Gastrocnemius medialis (tissue), 4 donors: Measurements from ENCODE around the gene TRIM14. TPM values are rescaled to one million over a fixed set of nuclear protein-coding genes. Genes with fewer than 3 reads are reported as not detected.

Experiments
- ATAC-seq, 2 donors: fragments of 150-250 bp; one replicate each; pipeline ENCODE4 v1.9.1; 2016
- DNase-seq, 2 donors: peaks; one replicate each; pipeline ENCODE4 v3.0.0-alpha.2; 2019
- H3K27ac ChIP-seq, 4 donors: fragments of 200-600 bp; sonication (generic); 1 replicate in 1 of 4; 2 replicates in 3 of 4; pipeline ENCODE4 v1.5.1; 2016 to 2018; ENCODE audit warnings: mild to moderate bottlenecking in 2 of 4, moderate library complexity in 1 of 4
- H3K27me3 ChIP-seq, 3 donors: fragments of 200-600 bp; sonication (generic) in 2 of 3; 1 replicate in 1 of 3; 2 replicates in 2 of 3; pipeline versions ENCODE4 v1.5.1 to v1.6.0; 2016 to 2019; ENCODE audit warnings: mild to moderate bottlenecking in 1 of 3, moderate library complexity in 1 of 3
- H3K36me3 ChIP-seq, 2 donors: fragments of 200-600 bp; sonication (generic) in 1 of 2; one replicate each; pipeline ENCODE4 v1.5.1; 2017 to 2018
- H3K4me1 ChIP-seq, 2 donors: fragments of 200-600 bp; sonication (generic) in 1 of 2; one replicate each; pipeline ENCODE4 v1.5.1; 2016 to 2017; ENCODE audit warnings: mild to moderate bottlenecking in 2 of 2
- H3K4me3 ChIP-seq, 4 donors: fragments of 200-600 bp; sonication (generic) in 3 of 4; 1 replicate in 1 of 4; 2 replicates in 3 of 4; pipeline ENCODE4 v1.5.1; 2016 to 2019; ENCODE audit warnings: mild to moderate bottlenecking in 2 of 4
- H3K9me3 ChIP-seq, 3 donors: fragments of 200-600 bp; sonication (generic) in 2 of 3; 1 replicate in 1 of 3; 2 replicates in 2 of 3; pipeline ENCODE4 v1.5.1; 2016 to 2019
- CTCF ChIP-seq, 5 experiments: fragments of 450-650 bp in 3 of 5; fragments of 200-600 bp in 2 of 5; sonication (generic) in 2 of 5; IDR thresholded peaks in 4 of 5; conservative IDR thresholded peaks in 1 of 5; 1 replicate in 4 of 5; 2 replicates in 1 of 5; pipeline ENCODE4 v1.5.1; 2016 to 2019; ENCODE audit warnings: antibody characterized with exemption in 5 of 5, mild to moderate bottlenecking in 3 of 5, moderate library complexity in 3 of 5
- POLR2A ChIP-seq, 2 donors: fragments of 450-650 bp; IDR thresholded peaks; one replicate each; pipeline ENCODE4 v1.6.1; 2017; ENCODE audit warnings: antibody characterized with exemption in 2 of 2, mild to moderate bottlenecking in 2 of 2, moderate library complexity in 2 of 2
- in situ Hi-C, 4 donors: fragments of 200-750 bp; cut with MboI; loops; one replicate each; pipeline versions ENCODE4 v1.15.0 to v1.8.0; 2017; ENCODE audit warnings: low sequenced_read_pairs in 4 of 4
- intact Hi-C: fragments of 100-400 bp; cut with DNase I; formaldehyde crosslinking; loops from one replicate; pipeline ENCODE4 v1.15.1; 2023; ENCODE audit warnings: low total_unique reads
- total RNA-seq, 4 donors: library from RNA; depleted of rRNA; stranded (reverse); fragments of >200 nt; gene quantifications; one replicate each; pipeline versions ENCODE4 v1.1.0 to v1.2.3, GENCODE V29; 2016

The TRIM14 gene
- total RNA-seq, 4 donors from 2014 or later = 1.1 to 3.2 (median 1.3) TPM

GRCh38 chr9:98069551-98069950 is 49.5 kb downstream of the TRIM14 start:
- intact Hi-C loops (no loop called here), in situ Hi-C loops (loop anchor here in 2 of 4 donors (10.0 to 25.0 kb wide), 3 partner anchors 193 to 718 kb away; partner anchors contain the start of genes ANKS6 (in 1 of the 2) and TBC1D2 (in 1 of the 2))
- peaks cover 0 to 5% of the 10 kb centered on the region in 2 donors for H3K36me3 ChIP-seq
- H3K4me3 ChIP-seq = no peak overlapping the region
- H3K9me3 ChIP-seq = no peaks in the 10 kb centered on the region
- ATAC-seq (no peak), DNase-seq (no peak)
- H3K27me3 ChIP-seq = no peaks in the 10 kb centered on the region
- no peak overlapping the region for H3K27ac ChIP-seq
- peaks cover 5 to 6% of the 10 kb centered on the region in 2 donors for H3K4me1 ChIP-seq
- no peak for TF ChIP-seq POLR2A (IDR thresholded peaks at IDR 0.05)
- TF ChIP-seq CTCF (IDR thresholded peaks at IDR 0.05 in 4 of 5, conservative IDR thresholded peaks at IDR 0.05 in 1 of 5) = no peak

- ATAC-seq = no peak
- Histone ChIP-seq H3K4me3 (no peak overlapping the region), H3K27me3 (no peaks in the 10 kb centered on the region), H3K4me1 (no peaks in the 10 kb centered on the region), H3K9me3 (no peaks in the 10 kb centered on the region), H3K27ac (no peak overlapping the region), H3K36me3 (peaks cover 0 to 21% of the 10 kb centered on the region in 2 donors)
- TF ChIP-seq CTCF (IDR thresholded peaks at IDR 0.05 in 4 of 5, conservative IDR thresholded peaks at IDR 0.05 in 1 of 5) = no peak
- TF ChIP-seq POLR2A (IDR thresholded peaks at IDR 0.05) = no peak
- intact Hi-C loops (no loop called here), in situ Hi-C loops (loop anchor here in 2 of 4 donors (10.0 to 25.0 kb wide), 3 partner anchors 195 to 720 kb away; partner anchors contain the start of genes ANKS6 (in 1 of the 2) and TBC1D2 (in 1 of the 2))
- no peak for DNase-seq
Measured at GRCh38 chr9:98067184-98067583, 51.8 kb downstream of the TRIM14 start.

- intact Hi-C loops = no loop called here
- no peak overlapping the region for H3K27ac ChIP-seq
- in situ Hi-C loops = loop anchor here in 2 of 4 donors (10.0 to 25.0 kb wide), 3 partner anchors 196 to 721 kb away; partner anchors contain the start of genes ANKS6 (in 1 of the 2) and TBC1D2 (in 1 of the 2)
Measured at GRCh38 chr9:98066235-98066634, 52.8 kb downstream of the TRIM14 start.

GRCh38 chr9:98064623-98065392 is 54.2 kb downstream of the TRIM14 start:
- H3K27me3 ChIP-seq = no peaks in the 10 kb centered on the region
- DNase-seq = no peak
- peaks cover 0 to 36% of the 10 kb centered on the region in 2 donors for H3K36me3 ChIP-seq
- no peaks in the 10 kb centered on the region for H3K9me3 ChIP-seq
- no peak overlapping the region for H3K27ac ChIP-seq
- H3K4me1 ChIP-seq = no peaks in the 10 kb centered on the region
- H3K4me3 ChIP-seq = no peak overlapping the region
- TF ChIP-seq CTCF (IDR thresholded peaks at IDR 0.05 in 4 of 5, conservative IDR thresholded peaks at IDR 0.05 in 1 of 5) = no peak
- no peak for TF ChIP-seq POLR2A (IDR thresholded peaks at IDR 0.05)
- in situ Hi-C loops = loop anchor here in 2 of 4 donors (10.0 to 25.0 kb wide), 3 partner anchors 197 to 722 kb away; partner anchors contain the start of genes ANKS6 (in 1 of the 2) and TBC1D2 (in 1 of the 2)
- intact Hi-C loops = no loop called here
- ATAC-seq = no peak

More at GRCh38 chr9:98066235-98066634, 52.8 kb downstream of the TRIM14 start:
- TF ChIP-seq CTCF (IDR thresholded peaks at IDR 0.05 in 4 of 5, conservative IDR thresholded peaks at IDR 0.05 in 1 of 5) (no peak), POLR2A (IDR thresholded peaks at IDR 0.05) (no peak)
- no peak overlapping the region for H3K4me3 ChIP-seq
- no peak for DNase-seq
- peaks cover 0 to 30% of the 10 kb centered on the region in 2 donors for H3K36me3 ChIP-seq
- H3K27me3 ChIP-seq = no peaks in the 10 kb centered on the region
- no peaks in the 10 kb centered on the region for H3K4me1 ChIP-seq
- no peak for ATAC-seq
- H3K9me3 ChIP-seq = no peaks in the 10 kb centered on the region
